Testis (tissue), 3 donors: Measurements from ENCODE around the gene IL13. TPM values are rescaled to one million over a fixed set of nuclear protein-coding genes. Genes with fewer than 3 reads are reported as not detected.

Source experiments
- DNase-seq: peaks from one replicate; pipeline ENCODE4 v3.0.0-alpha.2; 2019
- H3K27ac ChIP-seq, 2 donors: fragments of 200-600 bp; sonication (generic); one replicate each; pipeline ENCODE4 v1.5.1; 2019
- H3K27me3 ChIP-seq: fragments of 200-600 bp; sonication (generic); one replicate; pipeline ENCODE4 v1.5.1; 2019
- H3K36me3 ChIP-seq: fragments of 200-600 bp; sonication (generic); one replicate; pipeline ENCODE4 v1.5.1; 2017; ENCODE audit warnings: low read depth; ENCODE audit errors: missing control alignments
- H3K4me1 ChIP-seq: fragments of 200-600 bp; sonication (generic); one replicate; pipeline ENCODE4 v1.5.1; 2019
- H3K4me3 ChIP-seq, 2 donors: fragments of 200-600 bp; sonication (generic); one replicate each; pipeline ENCODE4 v1.5.1; 2017 to 2019
- H3K9me3 ChIP-seq: fragments of 200-600 bp; sonication (generic); one replicate; pipeline ENCODE4 v1.5.1; 2017
- POLR2A ChIP-seq: fragments of 450-650 bp; IDR thresholded peaks from one replicate; pipeline ENCODE4 v1.6.1; 2017; ENCODE audit warnings: antibody characterized with exemption, mild to moderate bottlenecking, moderate library complexity
- WGBS, 2 donors: methylation state at CpG; one replicate each; pipeline ENCODE4 v1.1.5; 2018; 5-methylcytosine and 5-hydroxymethylcytosine counted together
- intact Hi-C: fragments of 100-400 bp; cut with DNase I; formaldehyde crosslinking; loops from one replicate; pipeline ENCODE4 v1.15.1; 2023; ENCODE audit warnings: low total_unique reads
- polyA plus RNA-seq: library from polyadenylated mRNA; stranded (reverse); fragments of 350-450 nt; fragmentation: Illumina TruSeq; extraction: RNeasy Lipid Tissue Mini Kit (QIAGEN cat#74804); gene quantifications from one replicate; pipeline ENCODE4 v1.2.3, GENCODE V29; 2014; ENCODE audit warnings: low read depth, low replicate concordance; ENCODE audit not compliant: insufficient read depth
- total RNA-seq, 2 donors: library from RNA; depleted of rRNA; stranded (reverse); fragments of >200 nt; gene quantifications; one replicate each; pipeline ENCODE4 v1.2.3, GENCODE V29; 2016
- TF ChIP-seq, protein P1 (sequence below), 3 experiments: fragments of 450-650 bp in 2 of 3; fragments of 200-600 bp in 1 of 3; sonication (generic) in 1 of 3; IDR thresholded peaks; one replicate each; pipeline ENCODE4 v1.5.1; 2016 to 2019; ENCODE audit warnings: antibody characterized with exemption in 3 of 3, mild to moderate bottlenecking in 2 of 3, moderate library complexity in 1 of 3

IL13 gene
- total and polyA plus RNA-seq, 3 donors from 2014 or later = 17.3 to 73.4 (median 25.0) TPM

DNA sequence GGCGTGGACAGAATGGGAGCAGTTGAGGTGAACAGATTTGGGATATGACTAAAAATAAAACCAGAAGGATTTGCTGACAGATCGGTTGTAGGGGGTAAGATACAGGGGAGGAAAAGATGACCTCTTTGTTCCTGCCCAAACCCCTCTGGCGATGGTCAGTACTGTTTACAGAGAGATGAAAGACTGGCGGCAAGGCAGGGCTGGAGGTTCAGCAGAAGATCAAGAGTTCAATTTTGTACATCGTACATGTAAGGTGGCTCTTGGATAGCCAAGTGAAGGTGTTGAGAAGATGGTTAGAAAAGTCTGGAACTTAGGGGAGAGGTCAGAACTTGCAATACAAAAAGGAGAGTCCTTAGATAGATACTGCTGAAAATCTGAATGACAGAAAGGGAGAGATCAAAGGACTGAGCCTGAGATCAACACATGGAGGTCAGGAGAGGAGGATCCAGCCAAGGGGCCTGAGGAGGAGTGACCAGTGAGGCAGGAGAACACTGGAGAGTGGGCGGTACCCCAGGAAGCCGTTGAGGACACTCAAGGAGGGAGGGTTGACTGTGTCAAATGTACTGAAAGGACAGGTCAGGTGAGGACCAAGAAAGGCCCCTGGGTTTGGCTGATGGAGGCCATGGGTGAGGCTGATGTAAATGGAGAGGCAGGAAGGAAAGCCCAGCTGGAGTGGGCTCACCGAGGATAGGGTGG, 23.0 kb downstream of the IL13 start:
- Histone ChIP-seq H3K4me1 (no peaks in the 10 kb centered on the region), H3K27ac (no peak overlapping the region), H3K36me3 (no peaks in the 10 kb centered on the region), H3K9me3 (no peaks in the 10 kb centered on the region), H3K27me3 (no peaks in the 10 kb centered on the region), H3K4me3 (no peak overlapping the region)
- intact Hi-C loops = no loop called here
- TF ChIP-seq, protein P1, sequence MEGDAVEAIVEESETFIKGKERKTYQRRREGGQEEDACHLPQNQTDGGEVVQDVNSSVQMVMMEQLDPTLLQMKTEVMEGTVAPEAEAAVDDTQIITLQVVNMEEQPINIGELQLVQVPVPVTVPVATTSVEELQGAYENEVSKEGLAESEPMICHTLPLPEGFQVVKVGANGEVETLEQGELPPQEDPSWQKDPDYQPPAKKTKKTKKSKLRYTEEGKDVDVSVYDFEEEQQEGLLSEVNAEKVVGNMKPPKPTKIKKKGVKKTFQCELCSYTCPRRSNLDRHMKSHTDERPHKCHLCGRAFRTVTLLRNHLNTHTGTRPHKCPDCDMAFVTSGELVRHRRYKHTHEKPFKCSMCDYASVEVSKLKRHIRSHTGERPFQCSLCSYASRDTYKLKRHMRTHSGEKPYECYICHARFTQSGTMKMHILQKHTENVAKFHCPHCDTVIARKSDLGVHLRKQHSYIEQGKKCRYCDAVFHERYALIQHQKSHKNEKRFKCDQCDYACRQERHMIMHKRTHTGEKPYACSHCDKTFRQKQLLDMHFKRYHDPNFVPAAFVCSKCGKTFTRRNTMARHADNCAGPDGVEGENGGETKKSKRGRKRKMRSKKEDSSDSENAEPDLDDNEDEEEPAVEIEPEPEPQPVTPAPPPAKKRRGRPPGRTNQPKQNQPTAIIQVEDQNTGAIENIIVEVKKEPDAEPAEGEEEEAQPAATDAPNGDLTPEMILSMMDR (IDR thresholded peaks at IDR 0.05) = no peak
- no peak for TF ChIP-seq POLR2A
- WGBS, 2 donors = 86 to 93% methylated on average over 8 of the region's 8 CpGs
- DNase-seq = no peak

DNA sequence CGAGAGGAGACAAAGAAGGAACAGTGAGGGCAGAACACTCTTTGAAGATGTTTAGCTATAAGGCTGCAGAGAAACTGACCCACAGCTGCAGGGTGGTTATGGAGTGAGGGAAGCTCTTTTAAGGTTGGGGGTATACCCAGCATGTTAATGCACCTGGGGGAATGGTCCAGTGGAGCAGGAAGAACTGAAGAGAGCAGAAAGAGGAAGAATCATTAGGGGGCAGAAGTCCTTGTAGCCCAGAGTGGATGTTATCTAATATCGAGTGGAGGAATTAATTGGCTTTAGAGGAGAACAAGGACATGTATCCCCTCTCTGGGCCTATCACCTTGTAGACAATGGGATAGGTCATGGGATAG, 23.5 kb downstream of the IL13 start:
- no peak for DNase-seq
- H3K27ac ChIP-seq = no peak overlapping the region
- H3K4me3 ChIP-seq = no peak overlapping the region
- 88 to 90% methylated on average over 2 of the region's 2 CpGs for WGBS, 2 donors
- H3K9me3 ChIP-seq = no peaks in the 10 kb centered on the region
- TF ChIP-seq, protein P1 (IDR thresholded peaks at IDR 0.05) = no peak
- H3K27me3 ChIP-seq = no peaks in the 10 kb centered on the region
- intact Hi-C loops = no loop called here
- no peaks in the 10 kb centered on the region for H3K4me1 ChIP-seq
- H3K36me3 ChIP-seq = no peaks in the 10 kb centered on the region

DNA sequence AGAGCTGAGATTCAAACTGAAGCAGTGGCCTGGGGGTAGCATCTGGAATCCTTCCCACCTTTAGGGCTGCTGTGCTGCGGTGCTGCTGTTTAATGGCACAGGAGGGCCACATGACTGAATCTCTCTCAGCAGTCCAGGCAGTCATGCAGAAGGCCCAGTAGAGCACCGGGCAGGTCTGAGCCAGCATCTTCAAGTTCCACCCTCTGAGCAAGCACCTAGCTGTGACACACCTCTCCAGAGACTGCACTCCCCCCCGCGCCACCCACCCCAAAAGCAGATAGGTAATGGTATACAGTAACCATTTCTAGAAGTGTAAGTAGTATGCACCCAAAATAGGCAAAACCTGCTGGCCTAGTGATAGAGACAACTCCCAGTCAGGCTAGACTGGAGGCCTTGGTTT, 24.0 kb downstream of the IL13 start:
- no peak overlapping the region for H3K4me3 ChIP-seq
- H3K4me1 ChIP-seq = no peaks in the 10 kb centered on the region
- no peak for DNase-seq
- no peaks in the 10 kb centered on the region for H3K27me3 ChIP-seq
- TF ChIP-seq POLR2A = no peak
- TF ChIP-seq, protein P1 (IDR thresholded peaks at IDR 0.05) = no peak
- H3K27ac ChIP-seq = no peak overlapping the region
- intact Hi-C loops = no loop called here
- H3K36me3 ChIP-seq = no peaks in the 10 kb centered on the region
- no peaks in the 10 kb centered on the region for H3K9me3 ChIP-seq
- 95 to 96% methylated on average over 4 of the region's 4 CpGs for WGBS, 2 donors

DNA sequence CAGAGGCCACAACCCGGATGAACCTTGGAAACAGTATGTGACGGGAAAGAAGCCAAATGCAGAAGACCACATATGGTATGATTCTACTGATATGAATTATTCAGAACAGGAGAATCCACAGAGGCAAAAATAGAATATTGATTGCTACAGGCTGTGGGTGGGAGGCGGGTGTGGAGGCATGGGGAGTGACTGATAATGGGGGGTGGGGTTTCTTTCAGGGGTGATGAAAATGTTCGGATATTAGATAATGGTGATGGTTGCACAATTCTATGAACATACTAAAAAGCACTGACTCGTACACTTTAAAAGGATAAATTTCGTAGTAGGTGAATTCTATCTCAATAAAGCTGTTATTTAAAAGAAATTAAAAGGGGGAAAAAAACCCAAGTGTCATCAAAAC, 26.5 kb downstream of the IL13 start:
- Histone ChIP-seq H3K4me1 (no peaks in the 10 kb centered on the region), H3K27ac (no peak overlapping the region), H3K27me3 (no peaks in the 10 kb centered on the region), H3K9me3 (no peaks in the 10 kb centered on the region), H3K4me3 (no peak overlapping the region), H3K36me3 (no peaks in the 10 kb centered on the region)
- no peak for TF ChIP-seq POLR2A
- TF ChIP-seq, protein P1 (IDR thresholded peaks at IDR 0.05) = no peak
- WGBS, 2 donors = 89 to 93% methylated on average over 6 of the region's 6 CpGs
- DNase-seq = no peak
- intact Hi-C loops = no loop called here
